ENCODE measurements around the gene ITIH3. TPM values are rescaled to one million over a fixed set of nuclear protein-coding genes. Genes with fewer than 3 reads are reported as not detected.

Gene ITIH3
- polyA plus RNA-seq, 1 of the 3 experiments (the other 2 are of a cell fraction): 4.3 TPM

DNA sequence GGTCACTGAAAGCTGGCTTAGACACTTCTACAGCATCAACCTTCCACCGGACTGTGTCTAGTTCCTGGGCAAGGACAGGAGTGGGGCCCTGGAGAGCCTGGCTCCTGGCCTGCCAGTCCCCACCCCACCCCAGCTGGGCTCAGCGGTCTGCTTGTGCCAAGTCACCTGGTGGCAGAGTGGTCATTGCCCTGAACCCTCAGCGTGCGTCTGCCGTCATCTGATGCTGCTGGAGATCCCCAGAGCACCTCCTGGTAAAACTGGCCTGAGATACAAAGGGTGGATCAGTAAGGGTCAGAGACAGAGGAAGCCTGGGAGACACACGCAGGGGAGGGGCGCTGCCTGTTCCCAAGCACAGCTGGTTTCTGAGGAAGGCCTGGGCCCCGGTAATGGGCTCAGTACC lies 19.2 kb downstream of the ITIH3 start:
- ChIA-PET CTCF (no interaction called here), POLR2A (no interaction called here)
- no peaks in the 10 kb centered on the region for H3F3A ChIP-seq (replicated peaks; ENCODE audit: insufficient read depth)
- no peak overlapping the region for H3K27ac ChIP-seq (ENCODE audit: low read depth in 2 of 2, low read length in 1 of 2)
- no peaks in the 10 kb centered on the region for H3K36me3 ChIP-seq (replicated peaks in 1 of 2; ENCODE audit: control insufficient read depth in 1 of 2, insufficient read depth in 2 of 2, low read length in 1 of 2)
- no peak overlapping the region for H3K9ac ChIP-seq
- H3K27me3 ChIP-seq (ENCODE audit: insufficient read depth): no peaks in the 10 kb centered on the region
- no peak overlapping the region for H2AFZ ChIP-seq (ENCODE audit: low read depth)
- DNase-seq: no peak
- H3K79me2 ChIP-seq (ENCODE audit: insufficient read depth): no peaks in the 10 kb centered on the region
- no peaks in the 10 kb centered on the region for H3K9me3 ChIP-seq
- 100% methylated on average over 5 of the region's 8 CpGs for WGBS (ENCODE audit: low lambda C conversion rate)
- no peaks in the 10 kb centered on the region for H3K4me1 ChIP-seq (ENCODE audit: control insufficient read depth in 1 of 2, insufficient read depth in 2 of 2, low read depth in 1 of 2, low read length in 1 of 2)
- no peak overlapping the region for H3K4me3 ChIP-seq (ENCODE audit: low read depth in 2 of 2, low read length in 1 of 2)
- TF ChIP-seq TCF12 (IDR thresholded peaks at IDR 0.05): no peak
- TF ChIP-seq RFX5 (IDR thresholded peaks at IDR 0.05; ENCODE audit: low read length): no peak
- TF ChIP-seq TAF1 (IDR thresholded peaks at IDR 0.05; ENCODE audit: borderline replicate concordance, low read depth, low read length): no peak
- TF ChIP-seq EP300 (IDR thresholded peaks at IDR 0.05; ENCODE audit: borderline replicate concordance in 1 of 2, low read depth in 1 of 2, low read length in 1 of 2): no peak
- no peak for TF ChIP-seq RXRA (IDR thresholded peaks at IDR 0.05; ENCODE audit: borderline replicate concordance, low read depth)
- TF ChIP-seq, protein P1, sequence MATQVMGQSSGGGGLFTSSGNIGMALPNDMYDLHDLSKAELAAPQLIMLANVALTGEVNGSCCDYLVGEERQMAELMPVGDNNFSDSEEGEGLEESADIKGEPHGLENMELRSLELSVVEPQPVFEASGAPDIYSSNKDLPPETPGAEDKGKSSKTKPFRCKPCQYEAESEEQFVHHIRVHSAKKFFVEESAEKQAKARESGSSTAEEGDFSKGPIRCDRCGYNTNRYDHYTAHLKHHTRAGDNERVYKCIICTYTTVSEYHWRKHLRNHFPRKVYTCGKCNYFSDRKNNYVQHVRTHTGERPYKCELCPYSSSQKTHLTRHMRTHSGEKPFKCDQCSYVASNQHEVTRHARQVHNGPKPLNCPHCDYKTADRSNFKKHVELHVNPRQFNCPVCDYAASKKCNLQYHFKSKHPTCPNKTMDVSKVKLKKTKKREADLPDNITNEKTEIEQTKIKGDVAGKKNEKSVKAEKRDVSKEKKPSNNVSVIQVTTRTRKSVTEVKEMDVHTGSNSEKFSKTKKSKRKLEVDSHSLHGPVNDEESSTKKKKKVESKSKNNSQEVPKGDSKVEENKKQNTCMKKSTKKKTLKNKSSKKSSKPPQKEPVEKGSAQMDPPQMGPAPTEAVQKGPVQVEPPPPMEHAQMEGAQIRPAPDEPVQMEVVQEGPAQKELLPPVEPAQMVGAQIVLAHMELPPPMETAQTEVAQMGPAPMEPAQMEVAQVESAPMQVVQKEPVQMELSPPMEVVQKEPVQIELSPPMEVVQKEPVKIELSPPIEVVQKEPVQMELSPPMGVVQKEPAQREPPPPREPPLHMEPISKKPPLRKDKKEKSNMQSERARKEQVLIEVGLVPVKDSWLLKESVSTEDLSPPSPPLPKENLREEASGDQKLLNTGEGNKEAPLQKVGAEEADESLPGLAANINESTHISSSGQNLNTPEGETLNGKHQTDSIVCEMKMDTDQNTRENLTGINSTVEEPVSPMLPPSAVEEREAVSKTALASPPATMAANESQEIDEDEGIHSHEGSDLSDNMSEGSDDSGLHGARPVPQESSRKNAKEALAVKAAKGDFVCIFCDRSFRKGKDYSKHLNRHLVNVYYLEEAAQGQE (IDR thresholded peaks at IDR 0.05; ENCODE audit: low read depth, low read length): no peak
- TF ChIP-seq, protein P2, sequence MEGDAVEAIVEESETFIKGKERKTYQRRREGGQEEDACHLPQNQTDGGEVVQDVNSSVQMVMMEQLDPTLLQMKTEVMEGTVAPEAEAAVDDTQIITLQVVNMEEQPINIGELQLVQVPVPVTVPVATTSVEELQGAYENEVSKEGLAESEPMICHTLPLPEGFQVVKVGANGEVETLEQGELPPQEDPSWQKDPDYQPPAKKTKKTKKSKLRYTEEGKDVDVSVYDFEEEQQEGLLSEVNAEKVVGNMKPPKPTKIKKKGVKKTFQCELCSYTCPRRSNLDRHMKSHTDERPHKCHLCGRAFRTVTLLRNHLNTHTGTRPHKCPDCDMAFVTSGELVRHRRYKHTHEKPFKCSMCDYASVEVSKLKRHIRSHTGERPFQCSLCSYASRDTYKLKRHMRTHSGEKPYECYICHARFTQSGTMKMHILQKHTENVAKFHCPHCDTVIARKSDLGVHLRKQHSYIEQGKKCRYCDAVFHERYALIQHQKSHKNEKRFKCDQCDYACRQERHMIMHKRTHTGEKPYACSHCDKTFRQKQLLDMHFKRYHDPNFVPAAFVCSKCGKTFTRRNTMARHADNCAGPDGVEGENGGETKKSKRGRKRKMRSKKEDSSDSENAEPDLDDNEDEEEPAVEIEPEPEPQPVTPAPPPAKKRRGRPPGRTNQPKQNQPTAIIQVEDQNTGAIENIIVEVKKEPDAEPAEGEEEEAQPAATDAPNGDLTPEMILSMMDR (IDR thresholded peaks at IDR 0.05): no peak
- TF ChIP-seq, protein P3, sequence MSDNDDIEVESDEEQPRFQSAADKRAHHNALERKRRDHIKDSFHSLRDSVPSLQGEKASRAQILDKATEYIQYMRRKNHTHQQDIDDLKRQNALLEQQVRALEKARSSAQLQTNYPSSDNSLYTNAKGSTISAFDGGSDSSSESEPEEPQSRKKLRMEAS (IDR thresholded peaks at IDR 0.05; ENCODE audit: low read depth): no peak
- TF ChIP-seq MXI1 (IDR thresholded peaks at IDR 0.05; ENCODE audit: low read depth, low read length): no peak
- TF ChIP-seq FOSL2 (IDR thresholded peaks at IDR 0.05; ENCODE audit: borderline replicate concordance, low read depth): no peak
- TF ChIP-seq SMC3 (IDR thresholded peaks at IDR 0.05; ENCODE audit: low read depth, low read length): no peak
- TF ChIP-seq GATA2 (CRISPR knock-in tag; IDR thresholded peaks at IDR 0.05): no peak
- no peaks in the 10 kb centered on the region for H3K9me2 ChIP-seq
- no peak overlapping the region for H3K4me2 ChIP-seq
- no peaks in the 10 kb centered on the region for H4K20me1 ChIP-seq (ENCODE audit: insufficient read depth)

DNA sequence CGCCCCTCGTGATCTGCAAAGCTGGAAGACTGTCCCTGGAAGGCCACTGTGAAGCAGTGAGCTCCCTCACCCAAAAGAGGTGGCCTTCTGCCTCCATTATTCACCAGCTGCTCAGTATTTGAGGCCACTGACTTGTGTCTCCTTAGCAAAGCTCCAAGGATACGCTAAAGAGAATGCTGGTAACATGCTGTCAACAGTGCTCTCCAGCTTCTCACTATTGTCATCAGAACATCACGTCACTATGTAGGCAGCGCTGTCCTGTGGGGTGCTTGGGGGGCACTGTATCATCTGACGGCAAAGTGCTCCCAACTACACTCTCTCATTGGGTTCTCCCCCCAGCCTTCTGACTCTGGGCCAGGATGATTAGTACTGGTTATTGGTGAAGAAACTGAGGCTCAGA lies 21.6 kb downstream of the ITIH3 start:
- no peak overlapping the region for H3K27ac ChIP-seq (ENCODE audit: low read depth in 2 of 2, low read length in 1 of 2)
- H3K4me2 ChIP-seq: no peak overlapping the region
- WGBS (ENCODE audit: low lambda C conversion rate): 92% methylated on average over 4 of the region's 6 CpGs
- H3K79me2 ChIP-seq (ENCODE audit: insufficient read depth): no peaks in the 10 kb centered on the region
- H3F3A ChIP-seq (replicated peaks; ENCODE audit: insufficient read depth): no peaks in the 10 kb centered on the region
- H3K36me3 ChIP-seq (replicated peaks in 1 of 2; ENCODE audit: control insufficient read depth in 1 of 2, insufficient read depth in 2 of 2, low read length in 1 of 2): no peaks in the 10 kb centered on the region
- no peak overlapping the region for H3K4me3 ChIP-seq (ENCODE audit: low read depth in 2 of 2, low read length in 1 of 2)
- no peaks in the 10 kb centered on the region for H3K9me2 ChIP-seq
- H4K20me1 ChIP-seq (ENCODE audit: insufficient read depth): no peaks in the 10 kb centered on the region
- no peak overlapping the region for H2AFZ ChIP-seq (ENCODE audit: low read depth)
- ChIA-PET CTCF (interaction anchor here (1.8 to 2.0 kb wide), 2 partner anchors 16 to 29 kb away, joined by 5 read pairs; no protein-coding TSS in a partner anchor), POLR2A (no interaction called here)
- no peaks in the 10 kb centered on the region for H3K27me3 ChIP-seq (ENCODE audit: insufficient read depth)
- no peaks in the 10 kb centered on the region; a peak in 1 of 4 replicates for H3K4me1 ChIP-seq (ENCODE audit: control insufficient read depth in 1 of 2, insufficient read depth in 2 of 2, low read depth in 1 of 2, low read length in 1 of 2)
- no peak for DNase-seq
- H3K9me3 ChIP-seq: no peaks in the 10 kb centered on the region
- no peak overlapping the region for H3K9ac ChIP-seq
- TF ChIP-seq FOSL2 (IDR thresholded peaks at IDR 0.05; ENCODE audit: borderline replicate concordance, low read depth) (no peak), MXI1 (IDR thresholded peaks at IDR 0.05; ENCODE audit: low read depth, low read length) (no peak), JUND (IDR thresholded peaks at IDR 0.05) (no peak), TCF12 (IDR thresholded peaks at IDR 0.05) (no peak)
- TF ChIP-seq, protein P4, sequence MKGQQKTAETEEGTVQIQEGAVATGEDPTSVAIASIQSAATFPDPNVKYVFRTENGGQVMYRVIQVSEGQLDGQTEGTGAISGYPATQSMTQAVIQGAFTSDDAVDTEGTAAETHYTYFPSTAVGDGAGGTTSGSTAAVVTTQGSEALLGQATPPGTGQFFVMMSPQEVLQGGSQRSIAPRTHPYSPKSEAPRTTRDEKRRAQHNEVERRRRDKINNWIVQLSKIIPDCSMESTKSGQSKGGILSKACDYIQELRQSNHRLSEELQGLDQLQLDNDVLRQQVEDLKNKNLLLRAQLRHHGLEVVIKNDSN (IDR thresholded peaks at IDR 0.05; ENCODE audit: borderline replicate concordance, low read depth): no peak
- TF ChIP-seq, protein P1 (IDR thresholded peaks at IDR 0.05; ENCODE audit: low read depth, low read length): no peak
- TF ChIP-seq, protein P5, sequence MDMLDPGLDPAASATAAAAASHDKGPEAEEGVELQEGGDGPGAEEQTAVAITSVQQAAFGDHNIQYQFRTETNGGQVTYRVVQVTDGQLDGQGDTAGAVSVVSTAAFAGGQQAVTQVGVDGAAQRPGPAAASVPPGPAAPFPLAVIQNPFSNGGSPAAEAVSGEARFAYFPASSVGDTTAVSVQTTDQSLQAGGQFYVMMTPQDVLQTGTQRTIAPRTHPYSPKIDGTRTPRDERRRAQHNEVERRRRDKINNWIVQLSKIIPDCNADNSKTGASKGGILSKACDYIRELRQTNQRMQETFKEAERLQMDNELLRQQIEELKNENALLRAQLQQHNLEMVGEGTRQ (IDR thresholded peaks at IDR 0.05; ENCODE audit: borderline replicate concordance, low read depth, low read length): no peak
